ENCODE results near the gene LTV1. TPM values are rescaled to one million over a fixed set of nuclear protein-coding genes. Genes with fewer than 3 reads are reported as not detected.
"Not testable (repeated sequence)": the region's sequence is repeated elsewhere in the genome, so short reads cannot be mapped to it uniquely, and the experiment has no call there.

The LTV1 gene
- total RNA-seq, 1 donor from 2014 or later: 28.4 TPM

DNA sequence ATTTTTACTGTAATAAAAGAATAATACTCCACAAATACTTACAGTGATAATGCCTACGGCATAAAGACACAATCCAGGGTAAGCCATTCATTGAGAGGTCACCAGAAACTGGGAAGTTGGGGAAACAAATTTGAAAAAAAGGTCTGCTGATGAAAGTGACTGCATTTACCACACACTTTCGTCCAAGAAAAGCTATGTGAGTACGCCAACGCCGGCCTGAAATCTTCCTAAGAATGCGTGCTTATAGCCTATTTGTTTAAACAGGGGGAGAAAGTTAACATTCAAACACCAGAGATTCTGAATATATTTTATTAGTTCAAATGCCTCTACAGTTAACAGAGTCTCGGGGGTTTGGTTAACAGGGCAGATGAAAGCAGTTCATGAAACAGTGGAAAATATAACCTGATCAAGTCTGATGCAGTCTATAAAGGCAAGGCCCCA lies 657 bp upstream of the LTV1 start:
- DNase-seq (ENCODE audit: low spot score): no peak

- DNase-seq (ENCODE audit: low spot score): no peak
Observed at GRCh38 chr6:143843677-143843999, 500 bp downstream of the LTV1 start.

GRCh38 chr6:143844006-143844405 lies 868 bp downstream of the LTV1 start:
- no peak for DNase-seq (ENCODE audit: low spot score)

GRCh38 chr6:143845033-143845432 lies 1.9 kb downstream of the LTV1 start:
- DNase-seq (ENCODE audit: low spot score): no peak

GRCh38 chr6:143851706-143852105 lies 8.6 kb downstream of the LTV1 start:
- not testable (repeated sequence) for DNase-seq (ENCODE audit: low spot score)

DNA sequence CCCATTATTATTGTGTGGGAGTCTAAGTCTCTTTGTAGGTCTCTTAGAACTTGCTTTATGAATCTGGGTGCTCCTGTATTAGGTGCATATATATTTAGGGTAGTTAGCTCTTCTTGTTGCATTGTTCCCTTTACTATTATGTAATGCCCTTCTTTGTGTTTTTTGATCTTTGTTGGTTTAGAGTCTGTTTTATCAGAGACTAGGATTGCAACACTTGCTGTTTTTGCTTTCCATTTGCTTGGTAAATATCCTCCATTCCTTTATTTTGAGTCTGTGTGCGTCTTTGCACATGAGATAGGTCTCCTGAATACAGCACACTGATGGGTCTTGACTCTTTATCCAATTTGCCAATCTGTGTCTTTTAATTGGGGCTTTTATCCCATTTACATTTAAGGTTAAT lies 11.9 kb downstream of the LTV1 start:
- DNase-seq (ENCODE audit: low spot score): not testable (repeated sequence)

DNA sequence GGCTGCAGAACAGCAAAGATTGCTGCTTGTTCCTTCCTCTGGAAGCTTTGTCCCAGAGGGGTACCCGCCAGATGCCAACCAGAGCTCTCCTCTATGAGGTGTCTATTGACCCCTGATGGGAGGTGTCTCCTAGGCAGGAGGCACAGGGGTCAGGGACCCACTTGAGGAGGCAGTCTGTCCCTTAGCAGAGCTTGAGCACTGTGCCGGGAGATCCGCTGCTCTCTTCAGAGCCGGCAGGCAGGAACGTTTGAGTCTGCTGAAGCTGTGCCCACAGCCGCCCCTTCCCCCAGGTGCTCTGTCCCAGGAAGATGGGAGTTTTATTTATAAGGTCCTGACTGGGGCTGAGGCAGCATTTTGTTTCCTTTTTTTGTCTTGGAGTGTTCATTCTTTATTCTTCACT lies 13.6 kb downstream of the LTV1 start:
- DNase-seq (ENCODE audit: low spot score): not testable (repeated sequence)

GRCh38 chr6:143857651-143858050 lies 14.5 kb downstream of the LTV1 start:
- DNase-seq (ENCODE audit: low spot score): no peak

- DNase-seq (ENCODE audit: low spot score): peak; percentile 50
Observed at GRCh38 chr6:143859891-143860660, 16.9 kb downstream of the LTV1 start.

DNA sequence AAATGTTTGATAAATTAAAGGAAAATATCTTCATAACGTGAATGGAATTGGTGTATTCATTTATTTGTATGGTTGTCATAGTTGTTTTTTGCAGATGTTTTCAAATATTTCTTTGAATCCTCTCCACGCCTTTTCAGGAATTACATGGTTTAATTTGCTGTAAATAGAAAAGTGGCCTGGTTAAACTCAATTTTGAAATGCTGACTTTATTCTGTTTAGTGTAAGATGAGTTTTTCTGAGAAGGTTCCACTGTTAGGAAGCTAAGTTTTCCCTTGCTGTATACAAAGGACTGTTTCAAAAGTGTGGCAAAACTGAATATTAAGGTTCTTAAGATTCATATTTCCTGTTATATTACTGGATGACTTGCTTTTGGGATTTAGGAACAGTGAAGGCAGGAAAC lies 20.6 kb downstream of the LTV1 start:
- DNase-seq (ENCODE audit: low spot score): peak; percentile 70

DNA sequence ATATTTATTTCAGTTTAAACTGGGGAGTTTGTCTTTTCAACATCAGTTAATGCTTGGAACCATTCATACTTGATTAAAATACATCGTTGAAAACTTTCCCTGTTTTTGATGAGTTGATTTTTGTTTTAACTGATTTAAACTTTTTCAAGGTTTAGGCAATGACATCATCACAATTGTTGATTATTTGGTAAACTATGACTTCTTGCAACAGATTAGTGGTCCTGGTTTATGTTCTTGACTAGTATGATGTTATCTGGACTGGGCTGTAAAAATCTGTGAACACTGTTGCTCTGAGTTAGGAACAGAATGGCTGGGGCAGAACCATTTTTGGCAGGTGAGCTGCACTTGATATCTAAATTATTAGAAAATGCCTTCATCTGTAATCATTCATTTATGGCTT lies 21.1 kb downstream of the LTV1 start, which contains the start of gene ZC2HC1B:
Gene ZC2HC1B, plus strand, starts transcription at position 241 of the 400 bp plus-strand sequence. Its CDS starts 66 bp downstream, at position 307.
- DNase-seq (ENCODE audit: low spot score): no peak

DNA sequence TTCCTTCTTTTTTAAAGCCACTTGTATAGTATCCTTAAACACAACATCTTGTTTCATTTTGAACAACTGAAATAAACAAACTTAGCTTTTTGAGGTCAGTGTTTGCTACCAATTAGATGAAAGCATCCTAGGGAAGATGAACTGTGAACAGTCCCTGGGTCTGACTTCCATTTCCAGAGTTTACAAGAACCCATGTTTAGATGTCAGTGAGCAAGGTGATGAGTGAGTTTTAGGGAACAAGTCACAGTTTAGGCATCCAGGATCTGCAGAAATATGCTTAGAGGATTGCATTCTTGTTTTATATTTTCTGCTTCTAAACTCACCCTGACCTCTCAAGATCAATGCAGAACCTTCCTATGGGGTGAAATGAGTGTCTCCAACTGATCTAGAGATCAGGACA lies 24.1 kb downstream of the LTV1 start:
- DNase-seq (ENCODE audit: low spot score): no peak

GRCh38 chr6:143868808-143869207 lies 25.7 kb downstream of the LTV1 start:
- DNase-seq (ENCODE audit: low spot score): not testable (repeated sequence)

GRCh38 chr6:143871202-143871730 lies 28.1 kb downstream of the LTV1 start:
- not testable (repeated sequence) for DNase-seq (ENCODE audit: low spot score)

- no peak for DNase-seq (ENCODE audit: low spot score)
Observed at GRCh38 chr6:143872201-143872600, 29.1 kb downstream of the LTV1 start.

DNA sequence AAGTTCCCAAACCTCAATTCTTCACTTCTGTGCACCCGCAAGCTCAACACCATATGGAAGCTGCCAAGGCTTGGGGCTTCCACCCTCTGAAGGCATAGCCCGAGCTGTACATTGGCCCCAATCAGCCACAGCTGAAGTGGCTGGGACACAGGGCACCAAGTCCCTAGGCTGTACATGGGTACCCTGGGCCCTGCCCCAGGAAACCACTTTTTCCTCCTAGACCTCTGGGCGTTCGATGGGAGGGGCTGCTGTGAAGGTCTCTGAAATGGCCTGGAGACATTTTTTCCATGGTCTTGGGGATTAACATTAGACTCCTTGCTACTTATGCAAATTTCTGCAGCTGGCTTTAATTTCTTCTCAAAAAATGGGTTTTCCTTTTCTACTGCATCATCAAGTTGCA lies 30.5 kb downstream of the LTV1 start:
- not testable (repeated sequence) for DNase-seq (ENCODE audit: low spot score)

DNA sequence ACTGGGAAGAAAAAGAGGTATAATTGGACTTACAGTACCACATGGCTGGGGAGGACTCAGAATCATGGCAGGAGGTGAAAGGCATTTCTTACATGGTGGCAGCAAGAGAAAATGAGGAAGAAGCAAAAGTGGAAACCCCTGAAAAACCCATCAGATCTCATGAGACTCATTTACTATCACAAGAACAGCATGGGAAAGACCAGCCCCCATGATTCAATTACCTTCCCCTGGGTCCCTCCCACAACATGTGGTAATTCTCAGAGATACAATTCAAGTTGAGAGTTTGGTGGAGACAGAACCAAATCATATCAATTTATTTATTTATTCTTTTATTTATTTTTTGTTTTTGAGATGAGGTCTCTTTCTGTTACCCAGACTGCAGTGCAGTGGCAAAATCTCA lies 31.4 kb downstream of the LTV1 start:
- DNase-seq (ENCODE audit: low spot score): not testable (repeated sequence)

GRCh38 chr6:143877584-143878271 lies 34.6 kb downstream of the LTV1 start:
- DNase-seq (ENCODE audit: low spot score): no peak

DNA sequence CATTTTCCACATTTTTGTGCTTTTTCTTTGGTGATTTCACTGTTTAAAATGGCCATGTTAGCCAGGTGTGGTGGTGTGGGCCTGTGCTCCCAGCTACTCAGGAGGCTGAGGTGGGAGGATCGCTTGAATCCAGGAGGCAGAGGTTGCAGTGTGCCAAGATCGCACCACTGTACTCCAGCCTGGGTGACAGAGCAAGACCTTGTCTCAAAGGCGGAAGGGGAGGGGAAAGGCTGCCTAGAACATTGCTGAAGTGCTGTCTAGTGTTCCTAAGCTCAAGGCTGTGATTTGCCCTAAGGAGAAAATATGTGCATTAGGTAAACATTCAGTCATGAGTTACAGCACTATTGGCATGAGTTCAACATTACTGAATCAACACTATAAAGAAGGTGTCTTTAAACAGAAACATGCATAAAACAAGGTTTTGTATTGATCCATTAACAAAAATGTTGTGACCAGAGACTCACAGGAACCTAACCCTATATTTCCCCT lies 35.2 kb downstream of the LTV1 start:
- DNase-seq (ENCODE audit: low spot score): no peak

DNA sequence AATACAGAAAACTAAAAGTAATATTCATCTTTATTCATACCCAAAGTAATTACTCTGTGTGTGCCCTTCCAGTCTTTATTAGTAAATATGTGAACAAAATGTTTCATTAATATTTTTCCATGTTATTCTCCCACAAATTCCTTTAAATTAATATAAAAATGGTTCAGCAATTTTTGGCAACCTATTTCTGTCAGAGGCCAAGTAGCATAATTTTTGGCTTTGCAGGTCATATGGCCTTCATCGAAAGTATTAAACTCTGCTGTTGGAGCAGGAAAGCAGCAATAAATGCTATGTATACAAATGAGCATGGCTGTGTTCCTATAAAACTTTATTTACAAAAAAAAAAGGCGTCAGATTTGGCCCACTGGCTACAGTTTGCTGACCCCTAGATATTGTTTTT lies 37.3 kb downstream of the LTV1 start:
- DNase-seq (ENCODE audit: low spot score): no peak

- DNase-seq (ENCODE audit: low spot score): no peak
Observed at GRCh38 chr6:143882401-143882930, 39.3 kb downstream of the LTV1 start.

GRCh38 chr6:143884216-143884900 lies 41.2 kb downstream of the LTV1 start:
- no peak for DNase-seq (ENCODE audit: low spot score)

Measured in umbilical cord (tissue), 2 donors.